Stimulated activated CD8-positive, alpha-beta memory T cell treated with anti-CD3 and anti-CD28 coated beads, Interleukin-7, amount 100 ng/mL, for 48 hours (primary cell): ENCODE results near the gene TMEM38B.
A peak's percentile ranks its signal among the peaks of the same experiment; 100 is the strongest.
"Not testable (repeated sequence)": the region's sequence is repeated elsewhere in the genome, so short reads cannot be mapped to it uniquely, and the experiment has no call there.

Source experiments
- DNase-seq, 2 donors: peaks; one replicate each; pipeline ENCODE4 v3.0.0-alpha.2; 2020; ENCODE audit warnings: low read depth in 1 of 2; ENCODE audit errors: extremely low read depth in 1 of 2

TMEM38B gene

DNA sequence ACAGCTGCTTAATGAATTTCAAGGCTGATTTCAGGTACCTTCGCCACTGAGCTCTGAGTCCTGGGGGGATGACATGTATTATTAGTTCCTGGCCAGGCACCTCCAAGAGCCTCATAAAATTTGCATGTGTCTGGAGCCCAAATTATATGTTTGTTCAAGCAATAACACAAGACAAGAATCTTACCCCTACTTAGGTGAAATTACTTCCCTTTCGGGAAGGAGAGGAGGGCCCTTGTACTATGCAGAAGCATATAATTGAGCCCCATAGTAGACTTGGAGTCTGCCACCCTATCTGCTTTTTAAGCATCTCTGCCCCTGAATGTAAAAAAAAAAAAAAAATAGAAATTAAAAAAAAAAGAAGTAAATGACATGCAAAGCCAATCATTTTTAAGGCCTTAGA lies 13.0 kb upstream of the TMEM38B start:
- no peak for DNase-seq

DNA sequence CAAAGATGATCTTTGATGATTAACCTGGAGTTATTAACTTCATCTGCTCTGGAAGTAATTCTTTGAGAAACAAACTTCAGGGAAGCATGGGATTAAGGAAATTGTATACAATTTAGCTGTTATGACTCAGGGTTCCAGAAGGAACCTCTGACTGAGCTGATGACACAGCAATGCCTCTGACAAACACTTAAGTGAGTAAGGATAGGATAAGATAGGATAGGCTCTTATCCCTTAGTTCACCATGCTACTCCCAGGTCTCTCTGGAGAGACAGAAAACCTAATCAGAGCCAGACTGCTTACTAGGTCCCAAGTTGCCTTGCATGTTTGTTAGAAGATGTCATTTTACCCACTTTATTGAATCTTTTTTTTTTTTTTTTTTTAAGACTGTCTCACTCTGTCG lies 12.6 kb upstream of the TMEM38B start:
- DNase-seq, result no peak

DNA sequence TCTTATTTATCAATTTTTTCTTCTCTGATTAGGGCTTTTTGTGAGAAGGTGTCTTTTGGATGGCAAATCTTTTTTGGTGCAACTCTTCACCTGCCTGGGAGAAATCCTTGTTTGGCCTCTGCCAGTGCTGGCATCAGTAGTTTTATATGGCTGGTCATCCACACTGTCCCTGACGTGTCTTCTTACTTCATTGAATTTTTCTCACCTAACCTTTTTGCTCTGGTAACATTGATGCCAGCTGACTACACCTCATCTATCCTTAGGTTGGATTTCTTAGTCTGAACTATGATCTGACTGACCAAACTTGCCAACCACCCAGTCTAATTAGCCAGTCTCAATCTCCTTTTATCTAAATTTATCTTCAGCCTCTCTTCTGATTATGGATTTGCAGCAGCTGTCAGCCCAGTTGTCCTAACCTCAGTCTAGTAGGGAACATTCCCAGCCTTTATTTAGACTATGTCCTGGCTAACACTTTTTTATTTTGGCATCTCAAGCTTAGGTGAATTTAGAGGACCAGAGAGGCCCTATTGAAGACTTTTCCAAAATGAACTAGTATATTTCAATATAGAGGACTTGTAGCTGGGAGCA lies 10.6 kb upstream of the TMEM38B start:
- DNase-seq, result no peak

DNA sequence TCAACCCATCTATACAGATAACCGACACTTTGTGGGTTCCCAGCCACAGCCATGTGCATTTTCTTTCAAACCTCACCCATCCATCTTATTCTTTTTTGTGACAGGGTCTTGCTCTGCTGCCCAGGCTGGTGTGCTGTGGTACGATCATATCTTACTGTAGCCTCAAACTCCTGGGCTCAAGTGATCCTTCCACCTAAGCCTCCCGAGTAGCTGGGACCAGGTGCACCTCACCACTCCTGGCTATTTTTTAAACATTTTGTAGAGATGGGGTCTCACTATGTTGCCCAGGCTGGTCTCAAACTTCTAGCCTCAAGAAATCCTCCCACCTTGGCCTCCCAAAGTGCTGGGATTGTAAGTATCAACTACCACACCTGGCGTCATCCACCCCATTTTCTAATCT lies 7.4 kb upstream of the TMEM38B start:
- no peak for DNase-seq

DNA sequence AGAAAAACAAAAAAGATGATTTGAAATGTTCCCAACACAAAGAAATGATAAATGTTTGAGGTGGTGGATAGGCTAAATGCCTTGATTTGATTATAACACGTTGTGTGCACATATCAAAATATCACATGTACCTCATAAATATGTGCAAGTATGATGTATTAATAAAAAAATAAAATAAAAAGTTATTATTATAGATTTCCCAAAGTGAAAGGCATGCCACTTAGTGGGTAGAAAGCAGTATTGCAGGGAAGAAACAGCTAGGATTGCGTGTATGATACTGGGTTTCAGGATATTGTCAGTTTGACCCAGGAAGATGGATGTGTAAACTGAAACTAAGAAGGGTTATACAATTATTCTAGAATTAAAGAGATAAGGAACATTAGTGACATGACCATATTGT lies 3.6 kb upstream of the TMEM38B start:
- DNase-seq, result no peak

DNA sequence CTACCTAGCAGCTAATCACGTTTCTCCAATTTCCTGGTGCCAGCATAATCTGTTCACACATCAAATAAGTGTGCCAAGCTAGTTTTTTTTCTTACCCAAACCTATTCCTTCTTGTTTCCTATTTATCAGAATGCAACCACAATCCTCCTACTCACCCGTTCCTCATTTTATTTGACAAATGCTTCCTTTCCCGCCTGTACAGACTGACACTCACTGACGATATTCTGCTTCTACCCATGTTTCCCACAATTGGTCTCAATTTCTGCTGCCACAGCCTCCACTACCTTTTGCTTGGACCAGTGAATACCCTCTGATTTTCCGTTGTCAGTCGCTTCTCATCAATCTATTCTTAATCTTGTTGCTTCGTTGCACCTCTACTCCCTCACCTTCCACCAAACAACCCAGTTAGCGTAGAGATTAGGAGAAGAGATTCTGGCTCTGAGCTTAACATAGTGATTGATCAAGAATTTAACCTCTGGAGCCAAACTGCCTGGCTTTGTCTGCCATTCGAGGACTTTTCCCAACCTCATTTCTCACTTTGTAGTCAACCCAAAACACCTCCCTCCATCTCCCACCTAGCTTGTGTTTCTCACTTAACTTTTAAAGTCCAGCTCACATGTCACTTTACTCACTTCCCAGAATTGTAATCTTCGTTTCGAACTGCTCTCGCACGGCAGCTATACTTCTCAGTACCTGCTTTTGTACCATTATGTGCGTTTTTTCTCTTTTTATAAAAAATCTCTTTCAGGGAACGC lies 729 bp upstream of the TMEM38B start:
- DNase-seq, result no peak

DNA sequence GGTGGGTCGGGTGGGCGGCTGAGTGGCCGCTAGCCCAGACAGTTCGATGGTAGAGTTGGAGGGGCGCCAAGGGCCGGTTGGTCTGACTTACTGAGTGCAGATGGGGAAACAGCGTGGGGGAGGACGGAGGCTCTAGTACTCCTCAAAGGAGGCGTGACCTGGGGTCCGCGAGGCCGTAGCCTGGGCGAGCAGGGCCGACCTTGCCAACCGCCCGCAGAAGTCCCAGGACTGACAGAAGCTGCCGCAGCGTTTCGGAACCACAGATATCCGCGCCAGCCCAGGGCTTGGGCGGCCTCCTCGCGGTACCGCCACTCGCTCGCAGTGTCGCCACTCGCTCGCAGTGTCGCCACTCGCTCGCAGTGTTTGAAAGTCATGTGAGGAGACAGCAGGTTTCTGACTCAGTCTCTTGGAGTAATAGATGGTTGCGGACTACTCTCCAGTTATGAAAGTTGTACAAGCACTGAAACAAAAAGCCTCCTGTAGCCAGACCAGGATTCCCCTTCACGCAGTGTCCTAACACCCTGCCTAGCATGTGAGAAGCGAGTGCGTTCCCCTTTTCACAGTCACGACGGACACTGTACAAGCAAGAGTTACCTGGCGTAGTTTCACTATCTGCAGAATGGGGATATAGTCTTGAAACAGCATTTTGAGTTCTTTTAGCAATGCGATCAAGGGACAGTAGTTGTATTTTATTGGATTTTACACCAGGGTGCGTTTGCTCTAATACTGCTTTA lies 674 bp downstream of the TMEM38B start:
- peak; percentile 16 to 29 for DNase-seq

DNA sequence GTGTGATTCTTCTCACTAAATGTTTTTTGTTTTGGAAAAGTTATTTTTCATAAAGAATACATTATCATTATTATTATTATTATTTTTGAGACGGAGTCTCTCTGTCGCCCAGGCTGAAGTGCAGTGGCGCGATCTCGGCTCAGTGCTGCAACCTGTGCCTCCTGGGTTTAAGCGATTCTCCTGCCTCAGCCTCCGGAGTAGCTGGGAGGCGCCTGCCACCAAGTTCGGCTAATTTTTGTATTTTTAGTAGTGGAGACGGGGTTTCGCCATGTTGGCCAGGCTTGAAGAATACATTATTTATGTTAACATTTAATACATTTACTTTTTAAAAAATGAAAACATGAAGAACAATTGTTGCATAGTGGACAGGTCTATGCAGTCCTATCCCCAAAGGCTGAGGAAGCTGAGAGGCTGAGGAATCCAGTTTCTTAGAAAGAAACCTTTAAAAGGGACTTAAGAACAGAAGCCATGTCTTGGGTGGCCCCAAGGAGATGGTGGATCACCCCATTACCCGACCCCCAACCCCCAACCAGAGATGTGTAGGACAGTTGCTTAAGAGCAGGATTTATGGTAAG lies 2.0 kb downstream of the TMEM38B start:
- DNase-seq, result no peak

DNA sequence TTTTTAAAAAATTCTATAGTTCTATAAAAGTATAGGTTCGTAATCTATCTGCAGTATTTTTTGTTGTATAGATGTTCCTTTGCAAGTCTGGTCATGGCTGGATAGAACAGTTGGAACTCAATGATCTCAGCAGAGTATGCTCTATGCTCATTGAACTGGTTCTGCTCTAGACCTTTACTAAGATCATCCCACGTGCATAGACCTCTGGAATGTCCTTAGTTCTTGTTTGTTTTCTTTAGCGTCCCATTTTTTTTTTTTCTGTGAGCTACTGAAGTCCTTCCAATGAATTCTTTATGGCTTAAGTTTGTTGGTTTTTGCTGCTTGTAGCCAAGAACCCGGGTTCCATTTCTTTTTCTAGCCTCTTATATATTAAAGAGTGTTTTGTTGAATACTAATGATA lies 3.5 kb downstream of the TMEM38B start:
- DNase-seq, result no peak

DNA sequence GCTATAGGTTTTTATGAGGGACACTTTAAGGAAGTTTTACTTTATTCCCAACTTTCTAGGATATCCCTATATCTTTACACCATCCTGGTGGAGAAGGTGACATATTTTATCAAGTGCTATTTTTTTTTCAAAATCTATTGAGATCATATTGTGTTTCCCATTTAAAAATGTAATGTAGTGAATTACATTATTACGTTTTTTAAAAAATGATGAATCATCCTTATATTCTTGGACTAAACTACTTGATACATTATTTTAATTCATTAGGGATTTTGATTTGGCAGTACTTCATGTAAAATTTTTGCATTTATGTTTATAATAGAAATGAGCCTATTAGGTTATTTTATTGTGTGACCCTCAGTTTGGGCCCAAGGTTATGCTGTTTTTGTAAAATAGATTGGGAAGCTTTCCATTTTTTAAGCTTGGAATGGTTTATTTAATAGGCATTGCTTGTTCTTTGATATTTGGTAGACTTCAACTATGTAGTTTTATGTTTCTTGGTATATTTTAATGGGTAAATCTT lies 4.1 kb downstream of the TMEM38B start:
- DNase-seq, result no peak

DNA sequence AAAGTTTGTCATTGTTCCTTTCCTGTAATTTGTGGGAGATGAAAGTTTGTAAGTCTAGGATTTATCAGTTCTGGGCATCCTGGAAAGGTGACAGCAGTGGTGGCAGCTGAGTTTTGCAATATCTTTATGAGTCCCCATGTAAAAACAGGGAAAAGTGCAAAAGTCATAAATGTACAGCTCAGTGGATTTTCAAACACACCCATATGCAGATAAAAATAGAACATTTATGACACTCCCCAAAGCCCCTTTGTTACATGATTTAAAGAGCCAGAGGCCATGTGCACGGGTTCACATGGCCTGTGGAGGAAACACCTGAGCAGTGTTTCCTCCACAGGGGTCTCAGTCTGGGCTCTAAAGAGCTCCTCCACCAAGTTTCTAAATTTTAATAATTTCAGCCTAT lies 6.3 kb downstream of the TMEM38B start:
- no peak for DNase-seq

DNA sequence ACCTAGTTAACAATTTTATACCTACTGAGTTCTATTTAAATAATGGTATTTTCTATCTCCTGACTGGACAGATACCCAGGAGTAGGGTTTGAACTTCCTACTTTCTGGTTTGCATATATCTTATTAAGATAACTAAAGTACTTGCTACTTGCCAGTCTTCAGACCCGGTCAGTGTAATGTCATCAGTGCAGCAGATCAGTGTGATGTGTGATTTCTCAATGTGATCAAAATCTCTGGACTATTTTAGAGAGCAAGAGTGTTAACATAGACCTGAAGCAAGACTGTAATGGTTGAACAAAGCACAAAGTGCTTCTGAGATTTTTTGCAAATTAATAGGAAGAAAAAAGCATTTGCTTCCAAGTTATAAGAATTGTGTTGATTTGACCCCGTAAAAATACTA lies 6.8 kb downstream of the TMEM38B start:
- no peak for DNase-seq

DNA sequence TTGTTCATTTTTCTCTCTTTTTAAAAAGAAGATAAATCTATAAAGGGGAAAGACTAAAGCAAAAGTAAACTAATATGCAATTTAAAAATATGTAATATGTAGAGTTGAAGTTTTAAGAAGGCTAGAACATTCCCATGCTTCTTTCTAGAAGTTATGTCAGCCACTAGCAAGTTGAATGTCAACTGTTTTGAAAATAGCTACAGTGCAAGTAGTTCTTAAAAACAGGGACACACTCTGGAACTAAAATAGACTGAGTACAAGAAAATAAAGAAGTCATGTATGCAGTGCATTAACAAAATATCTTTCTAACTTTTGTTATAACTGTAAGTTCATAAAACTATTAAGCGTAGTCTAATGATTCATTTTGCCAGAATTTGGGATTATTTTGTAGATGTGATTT lies 7.9 kb downstream of the TMEM38B start:
- DNase-seq, result no peak

DNA sequence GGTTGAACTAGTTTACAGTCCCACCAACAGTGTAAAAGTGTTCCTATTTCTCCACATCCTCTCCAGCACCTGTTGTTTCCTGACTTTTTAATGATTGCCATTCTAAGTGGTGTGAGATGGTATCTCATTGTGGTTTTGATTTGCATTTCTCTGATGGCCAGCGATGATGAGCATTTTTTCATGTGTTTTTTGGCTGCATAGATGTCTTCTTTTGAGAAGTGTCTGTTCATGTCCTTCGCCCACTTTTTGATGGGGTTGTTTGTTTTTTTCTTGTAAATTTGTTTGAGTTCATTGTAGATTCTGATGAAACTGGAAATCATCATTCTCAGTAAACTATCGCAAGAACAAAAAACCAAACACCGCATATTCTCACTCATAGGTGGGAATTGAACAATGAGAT lies 9.3 kb downstream of the TMEM38B start:
- DNase-seq, result not testable (repeated sequence)

DNA sequence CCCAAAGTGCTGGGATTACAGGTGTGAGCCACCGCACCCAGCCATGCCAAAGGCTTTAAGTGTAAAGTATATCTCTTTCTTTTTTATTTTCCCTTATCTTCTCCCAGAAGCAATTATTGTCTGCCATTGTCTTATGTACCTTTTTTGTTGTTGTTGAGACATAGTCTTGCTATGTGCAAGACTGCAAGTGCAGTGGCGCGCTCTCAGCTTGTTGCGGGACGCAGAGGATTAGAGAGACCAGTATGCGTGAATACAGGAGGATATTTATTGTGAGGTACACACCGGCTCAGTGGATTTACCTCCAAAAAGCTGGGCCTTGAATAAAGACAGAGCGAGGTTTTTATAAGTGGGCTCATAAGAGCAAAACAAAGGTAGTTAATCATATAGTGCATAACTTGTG lies 11.8 kb downstream of the TMEM38B start:
- DNase-seq, result no peak

DNA sequence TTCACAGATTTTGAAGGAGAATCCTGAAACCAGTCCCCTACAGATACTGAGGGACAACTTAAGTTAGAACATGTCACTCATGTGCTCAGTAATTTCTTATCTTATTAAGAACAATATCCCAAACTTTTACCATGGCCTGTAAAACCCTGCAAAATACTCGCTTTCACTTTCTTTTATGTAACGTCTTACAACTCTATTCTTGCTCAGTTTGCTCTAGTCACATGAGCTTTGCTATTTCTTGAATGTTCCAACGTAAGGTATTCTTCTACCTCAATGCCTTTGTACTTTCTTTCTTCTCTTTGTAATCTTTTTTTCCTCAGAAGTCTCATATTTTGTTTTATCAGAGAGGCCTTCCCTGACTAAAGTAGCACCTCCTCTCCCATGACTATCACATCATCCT lies 14.1 kb downstream of the TMEM38B start:
- DNase-seq, result no peak

DNA sequence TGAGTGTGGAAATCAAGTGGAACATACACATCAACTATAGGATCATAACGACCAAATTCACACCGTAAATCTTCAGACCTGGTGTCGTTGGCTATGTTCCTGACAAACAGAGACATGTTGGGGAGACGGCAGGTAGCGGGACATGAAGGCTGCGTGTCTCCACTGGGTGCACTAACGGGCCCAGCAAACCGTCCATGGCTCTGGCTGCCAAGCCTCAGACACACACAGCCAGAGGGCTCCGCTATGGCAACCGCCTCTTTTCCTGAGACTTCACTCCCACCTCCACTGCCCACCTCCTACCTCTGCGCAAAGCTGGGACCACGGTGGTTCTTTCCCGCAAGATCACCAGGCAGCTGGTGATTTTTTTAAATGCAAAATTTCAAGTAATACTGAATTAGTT lies 16.3 kb downstream of the TMEM38B start:
- DNase-seq, result no peak

DNA sequence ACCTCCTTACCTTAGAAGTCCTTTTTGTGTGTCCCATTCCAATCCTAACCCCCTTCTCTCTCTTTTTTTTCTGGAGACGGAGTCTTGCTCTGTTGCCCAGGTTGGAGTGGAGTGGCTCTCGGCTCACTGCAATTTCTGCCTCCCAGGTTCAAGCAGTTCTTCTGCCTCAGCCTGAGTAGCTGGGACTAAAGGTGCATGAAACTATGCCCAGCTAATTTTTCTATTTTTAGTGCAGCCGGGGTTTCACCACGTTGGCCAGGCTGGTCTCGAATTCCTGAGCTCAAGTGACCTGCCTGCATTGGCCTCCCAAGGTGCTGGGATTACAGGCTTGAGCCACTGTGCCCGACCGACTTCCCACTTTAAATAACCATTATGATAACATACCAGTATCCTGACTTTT lies 17.5 kb downstream of the TMEM38B start:
- DNase-seq, result no peak

DNA sequence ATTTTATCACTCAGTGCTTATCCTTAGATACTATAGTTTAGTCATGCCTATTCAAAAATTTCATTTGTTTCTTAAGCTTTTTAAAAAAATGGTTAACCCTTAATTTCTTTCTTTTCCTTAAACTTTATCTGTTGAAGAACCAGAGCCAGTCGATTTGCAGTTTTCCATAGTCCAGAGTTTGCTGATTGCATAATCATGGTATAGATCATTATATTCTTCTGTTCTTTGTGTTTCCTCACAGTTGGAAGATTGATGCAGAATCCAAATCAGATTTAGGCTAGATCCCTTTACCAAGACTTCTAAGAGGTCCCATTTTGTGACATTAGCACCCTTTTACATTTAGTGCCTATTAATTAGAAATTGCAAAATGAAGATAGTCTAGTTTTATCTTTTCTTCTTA lies 18.0 kb downstream of the TMEM38B start:
- no peak for DNase-seq

DNA sequence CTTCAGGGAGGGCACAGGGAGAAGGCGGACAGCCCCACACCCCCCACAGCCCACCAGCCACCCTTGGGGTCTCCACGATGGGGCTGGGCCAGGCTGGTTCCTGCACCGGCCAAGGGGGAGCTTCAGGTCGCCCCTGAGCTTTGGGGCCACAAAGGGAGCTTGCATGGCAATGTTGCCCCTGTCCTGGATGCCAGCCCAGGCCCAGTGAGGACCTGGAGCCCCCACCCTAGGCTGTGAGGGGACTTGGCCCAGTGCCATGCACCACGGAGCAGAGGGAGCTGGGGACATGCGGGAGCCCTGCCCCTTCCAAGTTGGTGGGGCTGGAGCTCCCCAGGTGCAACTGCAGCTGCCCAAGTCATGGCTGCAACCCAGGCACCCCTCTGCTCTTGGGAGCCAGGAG lies 18.4 kb downstream of the TMEM38B start:
- no peak for DNase-seq

DNA sequence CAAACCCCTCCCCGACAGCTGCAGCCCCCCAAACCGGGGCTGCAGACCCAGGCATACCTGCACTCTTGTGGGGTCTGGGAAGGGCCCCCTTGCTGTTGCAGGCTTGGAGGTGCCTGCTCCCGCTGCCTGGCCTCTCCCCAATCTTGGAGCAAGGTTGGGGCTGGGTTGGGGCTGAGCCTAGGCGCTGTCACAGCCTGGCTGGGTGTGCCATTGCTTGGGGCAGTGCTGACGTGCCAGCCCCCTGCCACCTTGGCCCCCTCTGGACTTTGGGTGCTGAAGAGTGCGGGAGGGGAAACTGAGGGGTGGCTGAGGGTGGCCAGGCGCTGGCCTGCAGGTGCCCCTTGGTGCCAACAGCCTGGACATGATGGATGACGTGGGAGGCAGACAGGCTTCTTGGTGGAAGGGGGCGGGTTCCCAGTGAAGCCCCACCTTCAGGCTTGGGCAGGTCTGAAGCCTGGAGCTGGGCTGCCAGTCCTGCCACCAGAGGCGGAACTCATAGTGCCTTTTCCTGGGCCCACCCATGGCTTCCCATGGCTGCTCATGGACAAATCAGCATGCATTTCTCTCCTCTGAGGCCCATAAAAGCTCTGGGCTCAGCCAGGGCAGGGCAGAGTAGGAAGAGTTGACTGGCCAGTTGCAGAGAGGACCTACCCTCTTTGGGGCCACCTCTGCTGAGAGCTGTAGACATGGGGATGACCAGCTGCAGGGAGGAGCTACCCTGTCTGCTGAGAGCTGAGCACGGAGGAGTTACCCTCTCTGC lies 19.1 kb downstream of the TMEM38B start:
- no peak for DNase-seq
